ENCODE results near the gene MROH8.

DNA sequence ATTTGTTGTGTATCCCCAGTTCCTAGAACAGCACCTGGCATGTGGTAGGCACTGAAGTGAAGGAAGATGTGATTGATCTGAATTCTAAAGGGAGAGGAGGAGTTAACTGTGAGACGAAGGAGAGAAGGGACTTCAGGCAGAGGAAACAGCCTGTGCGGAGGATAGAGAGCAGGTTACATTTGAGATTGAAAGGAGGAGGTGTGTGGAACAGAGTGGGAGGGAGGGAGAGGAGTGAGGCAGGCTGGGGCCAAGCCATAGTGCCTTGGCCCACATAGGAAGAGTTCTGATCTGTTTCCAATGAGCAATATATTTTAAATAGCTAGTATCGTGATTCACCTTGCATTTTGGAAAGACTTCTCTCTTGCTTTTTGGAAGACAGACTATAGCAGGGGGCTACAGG, 13.9 kb upstream of the MROH8 start:
- TF ChIP-seq, protein P1, sequence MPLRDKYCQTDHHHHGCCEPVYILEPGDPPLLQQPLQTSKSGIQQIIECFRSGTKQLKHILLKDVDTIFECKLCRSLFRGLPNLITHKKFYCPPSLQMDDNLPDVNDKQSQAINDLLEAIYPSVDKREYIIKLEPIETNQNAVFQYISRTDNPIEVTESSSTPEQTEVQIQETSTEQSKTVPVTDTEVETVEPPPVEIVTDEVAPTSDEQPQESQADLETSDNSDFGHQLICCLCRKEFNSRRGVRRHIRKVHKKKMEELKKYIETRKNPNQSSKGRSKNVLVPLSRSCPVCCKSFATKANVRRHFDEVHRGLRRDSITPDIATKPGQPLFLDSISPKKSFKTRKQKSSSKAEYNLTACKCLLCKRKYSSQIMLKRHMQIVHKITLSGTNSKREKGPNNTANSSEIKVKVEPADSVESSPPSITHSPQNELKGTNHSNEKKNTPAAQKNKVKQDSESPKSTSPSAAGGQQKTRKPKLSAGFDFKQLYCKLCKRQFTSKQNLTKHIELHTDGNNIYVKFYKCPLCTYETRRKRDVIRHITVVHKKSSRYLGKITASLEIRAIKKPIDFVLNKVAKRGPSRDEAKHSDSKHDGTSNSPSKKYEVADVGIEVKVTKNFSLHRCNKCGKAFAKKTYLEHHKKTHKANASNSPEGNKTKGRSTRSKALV (CRISPR knock-in tag; IDR thresholded peaks at IDR 0.05): no peak
- TF ChIP-seq RNF2 (conservative IDR thresholded peaks at IDR 0.05; ENCODE audit: low read depth): no peak
- TF ChIP-seq, protein P2, sequence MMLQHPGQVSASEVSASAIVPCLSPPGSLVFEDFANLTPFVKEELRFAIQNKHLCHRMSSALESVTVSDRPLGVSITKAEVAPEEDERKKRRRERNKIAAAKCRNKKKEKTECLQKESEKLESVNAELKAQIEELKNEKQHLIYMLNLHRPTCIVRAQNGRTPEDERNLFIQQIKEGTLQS (CRISPR knock-in tag; IDR thresholded peaks at IDR 0.05): no peak
- TF ChIP-seq, protein P3, sequence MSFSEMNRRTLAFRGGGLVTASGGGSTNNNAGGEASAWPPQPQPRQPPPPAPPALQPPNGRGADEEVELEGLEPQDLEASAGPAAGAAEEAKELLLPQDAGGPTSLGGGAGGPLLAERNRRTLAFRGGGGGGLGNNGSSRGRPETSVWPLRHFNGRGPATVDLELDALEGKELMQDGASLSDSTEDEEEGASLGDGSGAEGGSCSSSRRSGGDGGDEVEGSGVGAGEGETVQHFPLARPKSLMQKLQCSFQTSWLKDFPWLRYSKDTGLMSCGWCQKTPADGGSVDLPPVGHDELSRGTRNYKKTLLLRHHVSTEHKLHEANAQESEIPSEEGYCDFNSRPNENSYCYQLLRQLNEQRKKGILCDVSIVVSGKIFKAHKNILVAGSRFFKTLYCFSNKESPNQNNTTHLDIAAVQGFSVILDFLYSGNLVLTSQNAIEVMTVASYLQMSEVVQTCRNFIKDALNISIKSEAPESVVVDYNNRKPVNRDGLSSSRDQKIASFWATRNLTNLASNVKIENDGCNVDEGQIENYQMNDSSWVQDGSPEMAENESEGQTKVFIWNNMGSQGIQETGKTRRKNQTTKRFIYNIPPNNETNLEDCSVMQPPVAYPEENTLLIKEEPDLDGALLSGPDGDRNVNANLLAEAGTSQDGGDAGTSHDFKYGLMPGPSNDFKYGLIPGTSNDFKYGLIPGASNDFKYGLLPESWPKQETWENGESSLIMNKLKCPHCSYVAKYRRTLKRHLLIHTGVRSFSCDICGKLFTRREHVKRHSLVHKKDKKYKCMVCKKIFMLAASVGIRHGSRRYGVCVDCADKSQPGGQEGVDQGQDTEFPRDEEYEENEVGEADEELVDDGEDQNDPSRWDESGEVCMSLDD (CRISPR knock-in tag; IDR thresholded peaks at IDR 0.05; ENCODE audit: borderline replicate concordance): no peak
- TF ChIP-seq, protein P4, sequence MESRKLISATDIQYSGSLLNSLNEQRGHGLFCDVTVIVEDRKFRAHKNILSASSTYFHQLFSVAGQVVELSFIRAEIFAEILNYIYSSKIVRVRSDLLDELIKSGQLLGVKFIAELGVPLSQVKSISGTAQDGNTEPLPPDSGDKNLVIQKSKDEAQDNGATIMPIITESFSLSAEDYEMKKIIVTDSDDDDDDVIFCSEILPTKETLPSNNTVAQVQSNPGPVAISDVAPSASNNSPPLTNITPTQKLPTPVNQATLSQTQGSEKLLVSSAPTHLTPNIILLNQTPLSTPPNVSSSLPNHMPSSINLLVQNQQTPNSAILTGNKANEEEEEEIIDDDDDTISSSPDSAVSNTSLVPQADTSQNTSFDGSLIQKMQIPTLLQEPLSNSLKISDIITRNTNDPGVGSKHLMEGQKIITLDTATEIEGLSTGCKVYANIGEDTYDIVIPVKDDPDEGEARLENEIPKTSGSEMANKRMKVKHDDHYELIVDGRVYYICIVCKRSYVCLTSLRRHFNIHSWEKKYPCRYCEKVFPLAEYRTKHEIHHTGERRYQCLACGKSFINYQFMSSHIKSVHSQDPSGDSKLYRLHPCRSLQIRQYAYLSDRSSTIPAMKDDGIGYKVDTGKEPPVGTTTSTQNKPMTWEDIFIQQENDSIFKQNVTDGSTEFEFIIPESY (CRISPR knock-in tag; IDR thresholded peaks at IDR 0.05): no peak
- TF ChIP-seq, protein P5, sequence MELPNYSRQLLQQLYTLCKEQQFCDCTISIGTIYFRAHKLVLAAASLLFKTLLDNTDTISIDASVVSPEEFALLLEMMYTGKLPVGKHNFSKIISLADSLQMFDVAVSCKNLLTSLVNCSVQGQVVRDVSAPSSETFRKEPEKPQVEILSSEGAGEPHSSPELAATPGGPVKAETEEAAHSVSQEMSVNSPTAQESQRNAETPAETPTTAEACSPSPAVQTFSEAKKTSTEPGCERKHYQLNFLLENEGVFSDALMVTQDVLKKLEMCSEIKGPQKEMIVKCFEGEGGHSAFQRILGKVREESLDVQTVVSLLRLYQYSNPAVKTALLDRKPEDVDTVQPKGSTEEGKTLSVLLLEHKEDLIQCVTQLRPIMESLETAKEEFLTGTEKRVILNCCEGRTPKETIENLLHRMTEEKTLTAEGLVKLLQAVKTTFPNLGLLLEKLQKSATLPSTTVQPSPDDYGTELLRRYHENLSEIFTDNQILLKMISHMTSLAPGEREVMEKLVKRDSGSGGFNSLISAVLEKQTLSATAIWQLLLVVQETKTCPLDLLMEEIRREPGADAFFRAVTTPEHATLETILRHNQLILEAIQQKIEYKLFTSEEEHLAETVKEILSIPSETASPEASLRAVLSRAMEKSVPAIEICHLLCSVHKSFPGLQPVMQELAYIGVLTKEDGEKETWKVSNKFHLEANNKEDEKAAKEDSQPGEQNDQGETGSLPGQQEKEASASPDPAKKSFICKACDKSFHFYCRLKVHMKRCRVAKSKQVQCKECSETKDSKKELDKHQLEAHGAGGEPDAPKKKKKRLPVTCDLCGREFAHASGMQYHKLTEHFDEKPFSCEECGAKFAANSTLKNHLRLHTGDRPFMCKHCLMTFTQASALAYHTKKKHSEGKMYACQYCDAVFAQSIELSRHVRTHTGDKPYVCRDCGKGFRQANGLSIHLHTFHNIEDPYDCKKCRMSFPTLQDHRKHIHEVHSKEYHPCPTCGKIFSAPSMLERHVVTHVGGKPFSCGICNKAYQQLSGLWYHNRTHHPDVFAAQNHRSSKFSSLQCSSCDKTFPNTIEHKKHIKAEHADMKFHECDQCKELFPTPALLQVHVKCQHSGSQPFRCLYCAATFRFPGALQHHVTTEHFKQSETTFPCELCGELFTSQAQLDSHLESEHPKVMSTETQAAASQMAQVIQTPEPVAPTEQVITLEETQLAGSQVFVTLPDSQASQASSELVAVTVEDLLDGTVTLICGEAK (IDR thresholded peaks at IDR 0.05): no peak
- TF ChIP-seq, protein P5 (CRISPR knock-in tag; IDR thresholded peaks at IDR 0.05): no peak
- TF ChIP-seq POLR2A (IDR thresholded peaks at IDR 0.05; ENCODE audit: insufficient read depth in 1 of 2, low read depth in 2 of 2, low read length in 2 of 2): peak in 1 of 2 experiments; percentile 19; a peak in 1 of 4 replicates
- no peak for TF ChIP-seq SMAD1 (CRISPR knock-in tag; IDR thresholded peaks at IDR 0.05; ENCODE audit: borderline replicate concordance, low read depth)
- TF ChIP-seq, protein P6, sequence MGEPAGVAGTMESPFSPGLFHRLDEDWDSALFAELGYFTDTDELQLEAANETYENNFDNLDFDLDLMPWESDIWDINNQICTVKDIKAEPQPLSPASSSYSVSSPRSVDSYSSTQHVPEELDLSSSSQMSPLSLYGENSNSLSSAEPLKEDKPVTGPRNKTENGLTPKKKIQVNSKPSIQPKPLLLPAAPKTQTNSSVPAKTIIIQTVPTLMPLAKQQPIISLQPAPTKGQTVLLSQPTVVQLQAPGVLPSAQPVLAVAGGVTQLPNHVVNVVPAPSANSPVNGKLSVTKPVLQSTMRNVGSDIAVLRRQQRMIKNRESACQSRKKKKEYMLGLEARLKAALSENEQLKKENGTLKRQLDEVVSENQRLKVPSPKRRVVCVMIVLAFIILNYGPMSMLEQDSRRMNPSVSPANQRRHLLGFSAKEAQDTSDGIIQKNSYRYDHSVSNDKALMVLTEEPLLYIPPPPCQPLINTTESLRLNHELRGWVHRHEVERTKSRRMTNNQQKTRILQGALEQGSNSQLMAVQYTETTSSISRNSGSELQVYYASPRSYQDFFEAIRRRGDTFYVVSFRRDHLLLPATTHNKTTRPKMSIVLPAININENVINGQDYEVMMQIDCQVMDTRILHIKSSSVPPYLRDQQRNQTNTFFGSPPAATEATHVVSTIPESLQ (CRISPR knock-in tag; conservative IDR thresholded peaks at IDR 0.05): no peak
- TF ChIP-seq TCF7L2 (IDR thresholded peaks at IDR 0.05; ENCODE audit: low read depth, low read length): no peak
- TF ChIP-seq, protein P7, sequence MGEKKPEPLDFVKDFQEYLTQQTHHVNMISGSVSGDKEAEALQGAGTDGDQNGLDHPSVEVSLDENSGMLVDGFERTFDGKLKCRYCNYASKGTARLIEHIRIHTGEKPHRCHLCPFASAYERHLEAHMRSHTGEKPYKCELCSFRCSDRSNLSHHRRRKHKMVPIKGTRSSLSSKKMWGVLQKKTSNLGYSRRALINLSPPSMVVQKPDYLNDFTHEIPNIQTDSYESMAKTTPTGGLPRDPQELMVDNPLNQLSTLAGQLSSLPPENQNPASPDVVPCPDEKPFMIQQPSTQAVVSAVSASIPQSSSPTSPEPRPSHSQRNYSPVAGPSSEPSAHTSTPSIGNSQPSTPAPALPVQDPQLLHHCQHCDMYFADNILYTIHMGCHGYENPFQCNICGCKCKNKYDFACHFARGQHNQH (CRISPR knock-in tag; IDR thresholded peaks at IDR 0.05): 0 out of 2 replicates have a peak, but pooled peaks have one; percentile 12
- TF ChIP-seq, protein P8, sequence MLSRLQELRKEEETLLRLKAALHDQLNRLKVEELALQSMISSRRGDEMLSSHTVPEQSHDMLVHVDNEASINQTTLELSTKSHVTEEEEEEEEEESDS (CRISPR knock-in tag; IDR thresholded peaks at IDR 0.05; ENCODE audit: borderline replicate concordance): no peak

Measured in HepG2 (cell line).